HG02970 (cell line): Measurements from ENCODE around the gene ANKRD52.
"Not testable (repeated sequence)": the region's sequence is repeated elsewhere in the genome, so short reads cannot be mapped to it uniquely, and the experiment has no call there.

Experiments
- ATAC-seq: cut with Tn5 transposase; IDR thresholded peaks from one replicate; pipeline ENCODE4 v1.9.1; 2021; ENCODE audit warnings: mild to moderate bottlenecking, moderate library complexity, moderate number of reproducible peaks; ENCODE audit not compliant: unreplicated experiment, low FRiP score

ANKRD52 gene

DNA sequence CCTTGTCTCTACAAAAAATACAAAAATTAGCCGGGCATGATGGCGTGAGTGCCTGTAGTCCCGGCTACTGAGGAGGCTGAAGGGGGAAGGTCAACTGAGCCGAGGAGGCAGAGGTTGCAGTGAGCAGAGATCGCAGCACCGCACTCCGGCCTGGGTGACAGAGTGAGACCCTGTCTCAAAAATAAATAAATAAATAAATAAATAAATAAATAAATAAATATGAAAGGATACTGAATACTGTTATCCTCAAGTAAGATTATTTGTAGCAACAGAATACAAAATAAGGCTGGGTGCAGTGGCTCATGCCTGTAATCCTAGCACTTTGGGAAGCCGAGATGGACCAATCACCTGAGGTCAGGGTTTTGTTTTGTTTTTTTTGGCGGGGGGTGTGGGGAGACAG lies 38.3 kb downstream of the ANKRD52 start:
- no peak for ATAC-seq

DNA sequence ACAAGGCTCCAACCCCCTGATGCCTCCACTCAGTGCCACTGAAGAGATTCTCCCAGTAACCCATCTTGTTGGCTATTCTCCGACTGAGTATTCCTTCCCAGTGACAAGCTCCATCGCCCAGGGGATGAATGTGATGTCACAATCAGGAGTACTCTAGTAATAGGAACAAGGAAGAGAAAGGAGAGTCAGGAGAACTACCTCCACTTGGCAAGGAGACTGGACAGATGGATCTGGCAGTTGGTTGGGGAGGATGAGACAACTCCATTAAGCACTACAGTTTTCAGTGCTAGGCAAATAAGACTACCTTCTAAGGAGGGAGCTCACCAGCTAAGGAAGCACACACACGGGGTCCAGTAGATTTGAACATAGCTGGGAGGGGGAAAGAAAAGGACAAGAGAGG lies 41.7 kb downstream of the ANKRD52 start:
- no peak for ATAC-seq

DNA sequence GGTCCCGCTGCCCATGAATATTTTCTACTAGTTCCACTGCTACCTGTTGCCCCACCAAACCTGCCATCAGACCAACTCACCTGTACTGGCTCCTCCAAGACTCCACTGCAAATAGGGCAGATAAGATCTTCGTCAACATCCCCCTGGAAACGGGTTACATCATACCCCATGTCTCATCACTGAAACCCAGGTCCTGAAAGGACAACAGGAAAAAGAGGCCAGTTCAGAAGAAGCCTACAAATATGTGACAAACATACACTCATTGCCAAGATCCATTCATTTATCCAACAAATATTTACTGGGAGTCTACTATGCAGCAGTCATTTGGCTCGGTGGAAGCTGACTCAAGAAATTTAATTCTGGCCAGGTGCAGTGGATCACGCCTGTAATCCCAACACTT lies 44.3 kb downstream of the ANKRD52 start:
- ATAC-seq = no peak

GRCh38 chr12:56212361-56212760 lies 45.8 kb downstream of the ANKRD52 start:
- ATAC-seq = no peak

DNA sequence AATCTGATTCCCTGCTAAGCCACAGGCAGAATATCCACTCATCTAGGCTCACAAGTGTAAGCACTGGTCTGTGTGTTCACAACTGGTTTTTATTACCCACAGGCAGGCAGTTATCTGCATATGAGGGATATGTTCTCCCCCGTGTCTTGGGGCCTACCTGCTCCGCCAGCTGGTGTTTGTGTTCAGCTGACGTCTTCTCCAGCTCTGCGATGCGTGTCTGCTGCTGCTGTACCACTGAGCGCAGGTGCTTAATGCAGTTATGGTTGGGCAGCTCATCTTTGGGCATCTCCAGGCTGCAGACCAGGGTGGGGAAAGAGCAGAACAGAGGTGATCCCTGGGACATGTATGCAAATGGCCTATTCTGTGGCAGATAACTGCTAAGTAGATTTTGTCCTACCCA lies 50.2 kb downstream of the ANKRD52 start:
- no peak for ATAC-seq

DNA sequence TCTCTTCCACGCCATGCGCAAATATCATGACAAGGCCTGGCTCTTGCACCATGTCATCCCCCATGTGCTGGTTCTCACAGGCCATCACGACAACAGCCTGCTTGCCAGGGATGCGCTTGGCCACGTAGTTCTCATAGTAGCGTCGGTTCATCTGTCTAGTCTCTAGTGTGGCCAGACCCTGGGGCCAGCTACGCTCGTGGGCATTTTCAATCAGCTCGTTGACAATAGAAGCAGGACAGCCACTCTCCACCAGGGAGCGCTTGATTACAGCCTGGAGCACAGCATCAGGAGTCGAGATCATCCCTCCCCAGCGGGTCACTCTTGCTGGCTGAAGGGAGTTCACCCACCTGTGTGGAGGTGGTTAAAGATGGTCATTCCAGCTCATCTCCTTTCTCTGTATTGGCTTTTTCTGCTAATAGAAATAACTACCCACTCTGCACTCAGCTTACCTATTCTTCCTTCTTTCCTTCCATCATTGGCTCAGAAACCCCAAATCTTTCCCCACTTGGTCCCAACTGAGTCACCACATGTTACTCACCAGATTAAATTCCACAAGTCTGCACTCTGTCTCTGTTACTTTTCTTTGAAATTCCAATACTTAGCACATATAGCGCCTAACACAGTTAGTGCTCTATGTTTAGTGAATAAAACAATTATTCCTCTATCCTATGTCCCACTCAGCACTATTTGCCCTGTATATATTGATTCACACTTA lies 51.6 kb downstream of the ANKRD52 start:
- no peak for ATAC-seq

GRCh38 chr12:56205445-56205844 lies 52.7 kb downstream of the ANKRD52 start:
- ATAC-seq = no peak

DNA sequence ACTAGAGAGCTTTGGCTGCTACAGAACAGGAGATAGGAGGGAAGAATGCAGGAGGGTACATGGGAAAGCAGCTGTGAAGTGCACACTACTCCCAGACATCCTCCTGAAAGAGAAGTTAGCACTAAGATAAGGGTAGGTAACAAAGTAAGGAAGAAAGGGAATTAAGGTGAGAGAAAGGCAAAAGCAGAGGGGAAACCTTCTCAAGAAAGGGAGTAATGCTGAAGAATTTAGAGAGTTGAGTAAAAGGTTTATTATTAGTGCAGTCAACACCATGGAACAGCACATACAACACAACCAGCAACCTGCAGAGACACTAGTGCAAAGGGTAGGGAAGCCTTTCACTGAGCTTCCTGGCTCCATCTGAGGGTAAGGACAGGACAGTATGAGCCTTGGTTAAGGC lies 53.9 kb downstream of the ANKRD52 start:
- no peak for ATAC-seq

DNA sequence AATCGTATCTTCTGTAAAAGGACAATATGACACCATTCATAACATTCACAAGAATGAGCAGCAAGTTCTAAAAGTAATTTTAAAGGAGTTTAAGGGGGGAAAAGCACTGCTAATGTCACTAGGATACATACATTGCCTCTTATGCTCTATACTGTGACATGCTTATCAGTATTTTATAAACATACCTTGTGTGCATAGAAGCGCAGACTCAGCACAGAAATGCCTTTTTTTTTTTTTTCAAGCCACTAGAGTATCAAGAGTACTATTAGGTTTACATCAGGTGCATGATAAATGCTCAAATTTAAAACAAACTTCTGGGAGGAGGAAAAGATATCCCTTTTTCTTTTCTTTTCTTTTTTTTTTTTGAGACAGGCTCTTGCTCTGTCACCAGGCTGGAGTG lies 55.3 kb downstream of the ANKRD52 start:
- no peak for ATAC-seq

- ATAC-seq = no peak
These were observed 55.8 kb downstream of the ANKRD52 start for GRCh38 chr12:56202366-56202765.

DNA sequence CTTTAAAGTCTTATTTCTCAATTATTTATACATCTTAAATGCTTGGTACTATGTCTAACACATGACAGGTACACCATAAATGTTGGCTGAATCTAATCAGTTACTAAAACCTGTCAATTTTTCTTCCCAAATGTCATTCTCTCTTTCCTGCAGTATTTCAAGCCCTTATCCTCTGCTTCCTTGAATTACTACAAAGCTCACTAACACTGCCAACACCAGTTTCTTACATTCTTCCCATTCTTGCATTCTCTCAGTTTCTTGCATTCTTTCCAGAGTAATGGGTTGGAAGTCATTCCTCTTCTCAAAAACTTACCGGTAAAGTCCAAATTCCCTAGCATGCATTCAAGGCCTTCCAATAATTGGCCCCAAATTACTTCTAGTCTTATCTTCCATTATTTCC lies 59.3 kb downstream of the ANKRD52 start:
- no peak for ATAC-seq

DNA sequence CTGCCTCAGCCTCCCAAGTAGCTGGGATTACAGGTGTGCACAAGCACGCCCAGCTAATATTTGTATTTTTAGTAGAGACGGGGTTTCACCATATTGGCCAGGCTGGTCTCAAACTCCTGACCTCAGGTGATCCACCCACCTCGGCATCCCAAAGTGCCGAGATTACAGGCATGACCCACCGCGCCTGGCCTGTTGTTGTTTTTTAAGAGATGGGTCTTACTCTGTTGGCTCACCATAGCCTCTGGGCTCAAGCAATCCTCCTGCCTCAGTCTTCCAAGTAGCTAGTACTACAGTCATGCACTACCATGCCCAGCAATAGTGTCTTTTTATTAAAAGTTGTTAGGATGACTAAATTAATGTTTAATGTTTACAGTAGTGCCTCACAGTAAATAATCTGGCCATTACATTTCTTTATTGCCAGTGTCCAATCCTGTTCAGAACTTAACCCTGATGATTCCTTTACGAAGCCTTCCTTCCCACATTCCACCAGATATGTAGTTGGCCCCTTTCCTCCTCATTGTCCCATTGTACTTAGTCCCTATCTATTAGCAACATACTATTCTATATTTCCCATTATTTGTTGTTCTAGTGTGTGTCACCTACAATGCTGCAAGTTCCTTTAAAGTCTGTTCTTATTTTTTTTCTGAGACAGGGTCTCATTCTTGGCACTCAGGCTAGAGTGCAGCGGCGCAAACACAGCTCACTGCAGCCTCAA lies 60.1 kb downstream of the ANKRD52 start:
- ATAC-seq = no peak

DNA sequence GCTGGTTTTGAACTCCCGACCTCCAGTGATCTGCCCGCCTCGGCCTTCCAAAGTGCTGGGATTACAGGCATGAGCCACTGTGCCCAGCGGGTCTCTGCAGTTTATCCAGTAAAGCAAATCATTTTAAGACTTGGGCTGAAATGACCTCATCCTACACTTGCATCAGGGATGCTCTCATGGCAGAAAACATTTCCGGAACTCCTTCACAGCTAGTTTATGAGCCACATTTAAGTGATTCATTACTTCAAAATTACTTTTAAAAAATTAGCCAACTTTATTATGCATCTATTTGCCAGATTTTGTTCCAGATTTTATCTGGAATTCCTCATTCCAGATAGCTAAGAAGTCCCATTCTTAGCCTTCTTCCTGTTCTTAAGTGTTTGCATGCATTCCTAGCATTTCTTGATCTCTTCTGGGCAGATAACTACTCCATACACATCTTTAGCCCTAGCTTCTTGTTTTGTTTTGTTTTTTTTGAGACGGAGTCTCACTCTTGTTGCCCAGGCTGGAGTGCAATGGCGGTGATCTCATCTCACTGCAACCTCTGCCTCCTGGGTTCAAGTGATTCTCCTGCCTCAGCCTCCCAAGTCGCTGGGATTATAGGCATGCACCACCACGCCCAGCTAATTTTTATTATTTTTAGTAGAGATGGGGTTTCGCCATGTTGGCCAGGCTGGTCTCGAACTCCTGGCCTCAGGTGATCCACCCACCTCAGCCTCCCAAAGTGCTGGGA lies 61.2 kb downstream of the ANKRD52 start:
- not testable (repeated sequence) for ATAC-seq

DNA sequence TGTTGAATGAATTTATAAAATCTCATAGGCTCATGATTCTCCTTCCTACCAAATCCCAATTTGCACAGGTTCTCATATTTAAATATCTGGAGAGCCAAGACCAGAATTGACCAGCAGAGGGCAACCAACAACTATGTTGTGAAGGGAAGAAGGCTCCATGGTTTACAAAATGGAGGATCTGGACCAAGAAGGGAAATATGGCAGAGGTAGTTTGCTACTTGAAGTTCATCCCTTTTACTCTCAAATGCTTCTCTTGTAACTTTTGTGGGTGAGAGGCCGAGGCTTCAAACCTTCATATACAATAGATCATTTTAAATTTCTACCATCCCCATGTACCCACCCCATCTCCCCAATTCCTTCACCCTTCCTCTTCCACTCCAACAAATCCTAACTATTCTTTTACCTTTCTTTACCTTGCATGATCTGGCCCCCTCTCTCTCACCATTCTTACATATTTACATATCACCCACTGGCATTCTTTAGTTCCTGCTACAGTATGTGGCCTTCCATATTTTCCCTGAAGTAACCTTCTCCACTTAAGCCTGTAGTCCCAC lies 65.1 kb downstream of the ANKRD52 start:
- no peak for ATAC-seq

DNA sequence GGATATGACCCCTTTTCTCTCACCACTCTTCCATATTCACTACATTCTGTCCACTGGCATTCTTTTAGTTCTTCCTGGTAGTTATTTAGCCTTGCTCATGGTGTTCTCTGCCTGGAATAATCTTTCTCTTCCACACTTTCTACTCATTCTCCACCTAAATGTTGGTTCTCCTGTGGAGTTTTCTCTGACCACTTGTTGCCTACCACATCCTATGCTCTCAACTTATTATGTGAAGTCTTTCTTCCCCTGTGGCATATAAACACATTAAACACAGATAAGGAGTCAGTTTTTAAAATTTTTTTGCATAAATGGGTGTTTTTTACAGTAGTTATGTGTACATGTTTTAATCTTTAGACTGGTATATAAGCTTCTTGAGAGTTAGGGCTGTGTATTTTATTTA lies 65.6 kb downstream of the ANKRD52 start:
- no peak for ATAC-seq

DNA sequence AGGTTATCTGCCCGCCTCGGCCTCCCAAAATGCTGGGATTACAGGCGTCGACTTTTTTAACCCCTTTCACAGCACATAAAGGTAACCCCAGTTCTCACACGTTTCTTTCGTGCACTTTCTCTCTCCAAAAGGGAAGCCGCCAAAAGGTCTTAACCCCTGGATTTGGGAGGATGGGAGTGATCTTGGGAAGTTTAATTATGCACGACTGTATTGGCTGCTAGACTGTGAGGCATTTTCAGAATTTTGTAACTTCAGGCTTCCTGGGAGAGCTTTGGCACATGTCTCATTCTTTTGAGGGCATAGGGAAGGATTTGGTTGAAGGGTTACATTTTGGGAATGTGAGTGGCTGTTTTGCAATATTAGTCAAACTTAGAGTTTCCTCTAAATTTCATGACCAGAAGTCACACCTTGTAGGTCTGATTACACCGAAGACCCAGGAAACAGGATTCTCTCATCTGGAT lies 67.5 kb downstream of the ANKRD52 start:
- ATAC-seq = no peak

DNA sequence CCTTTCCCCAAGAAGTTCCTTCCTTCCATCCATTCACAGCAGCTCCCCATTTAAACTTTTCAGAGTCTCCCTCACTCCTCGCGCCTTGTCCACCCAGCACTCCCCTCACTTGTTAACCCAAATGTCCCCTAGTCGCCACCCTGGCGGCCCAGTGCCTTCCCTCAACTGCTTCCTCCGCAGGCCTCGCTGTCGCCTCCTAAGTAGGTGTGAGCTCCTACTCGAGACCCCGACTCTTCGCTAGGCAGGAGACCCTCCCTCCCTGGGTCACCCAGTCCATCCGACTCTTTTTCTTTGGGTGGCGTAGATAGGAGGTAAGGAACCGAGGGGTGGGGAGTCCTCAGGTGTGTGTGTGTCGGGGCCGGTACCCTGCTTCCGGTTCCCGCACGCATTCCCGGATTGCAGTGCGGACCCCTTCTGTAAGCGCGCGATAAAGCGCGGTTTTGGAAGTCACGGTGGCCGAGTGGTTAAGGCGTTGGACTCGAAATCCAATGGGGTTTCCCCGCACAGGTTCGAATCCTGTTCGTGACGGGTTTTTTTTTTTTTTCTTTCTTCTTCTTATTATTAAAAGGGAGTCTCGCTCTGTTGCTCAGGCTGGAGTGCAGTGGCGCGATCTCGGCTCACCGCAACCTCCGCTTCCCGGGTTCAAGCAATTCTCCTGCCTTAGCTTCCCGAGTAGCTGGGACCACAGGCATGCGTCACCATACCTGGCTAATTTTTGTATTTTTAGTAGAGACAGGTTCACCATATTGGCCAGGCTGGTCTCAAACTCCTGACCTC lies 68.1 kb downstream of the ANKRD52 start:
- ATAC-seq = peak; percentile 48

GRCh38 chr12:56189099-56189917 lies 68.9 kb downstream of the ANKRD52 start, which contains the start of gene SMARCC2:
SMARCC2 (minus strand) TSS chr12:56189483; CDS start chr12:56189461, 22 bp downstream.
- ATAC-seq = peak; percentile 72

DNA sequence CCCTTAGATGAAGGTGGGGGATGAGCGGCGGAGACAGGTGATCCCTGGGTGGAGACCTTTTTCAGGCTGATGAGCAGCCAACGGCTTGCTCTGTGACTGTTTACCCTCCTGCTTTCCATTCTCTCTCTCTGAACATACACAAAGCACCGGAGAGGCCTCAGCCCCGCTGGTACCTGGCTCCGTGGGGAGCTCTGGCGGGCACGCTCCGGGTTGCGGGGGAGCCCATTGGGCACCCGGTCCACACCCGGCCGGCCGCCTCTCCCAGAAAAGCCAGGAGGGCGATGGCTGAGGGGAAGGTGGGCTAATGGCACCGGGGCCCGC lies 69.4 kb downstream of the ANKRD52 start:
- ATAC-seq = no peak
